Measurements from ENCODE around the gene ACOX3. TPM values are rescaled to one million over a fixed set of nuclear protein-coding genes. Genes with fewer than 3 reads are reported as not detected.

The ACOX3 gene
- total and polyA plus RNA-seq, 10 of the 15 experiments (the other 5 are each of a cell fraction or from before 2014, with no cell fraction given), result 2.0 to 24.5 (median 14.0) TPM

DNA sequence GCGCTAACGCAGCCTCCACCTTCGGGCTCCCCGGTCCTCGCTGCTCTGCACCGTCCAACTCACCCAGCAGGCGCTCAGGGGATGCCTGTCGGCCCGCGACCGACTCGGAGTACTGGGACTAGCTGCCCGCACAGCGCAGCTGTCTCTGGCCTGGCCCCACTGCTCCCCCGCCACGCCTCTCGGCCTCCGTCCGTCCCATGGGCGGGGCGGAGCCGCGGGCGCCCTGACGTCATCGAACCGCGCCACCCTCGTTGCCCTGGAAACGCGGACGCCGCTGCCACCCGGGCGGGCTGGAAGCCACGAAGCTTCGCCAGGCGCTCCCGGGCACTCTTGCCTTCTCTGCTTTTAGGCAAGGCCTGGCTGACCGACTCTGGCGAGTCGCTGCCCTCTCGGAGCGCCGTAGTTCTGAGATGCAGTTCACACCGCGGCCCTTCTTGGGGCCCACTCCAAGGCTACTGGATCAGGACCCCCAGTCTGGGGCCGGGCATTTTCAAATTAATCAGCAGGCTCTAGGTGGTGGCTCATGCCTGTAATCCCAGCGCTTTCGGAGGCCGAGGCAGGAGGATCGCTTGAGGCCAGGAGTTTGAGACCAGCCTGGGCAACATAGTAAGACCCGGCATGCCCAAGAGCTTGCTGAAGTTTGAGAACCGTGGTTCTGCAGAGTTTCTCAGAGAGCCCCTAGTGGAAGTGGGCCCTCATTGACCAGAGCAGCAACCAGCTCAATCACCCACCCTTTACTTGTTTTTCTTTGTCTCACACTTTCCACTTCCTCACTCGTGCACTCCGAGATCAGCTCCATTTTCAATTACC is 12.0 kb downstream of the ACOX3 start:
- 2% methylated on average over 55 of the region's 56 CpGs for WGBS (ENCODE audit: insufficient coverage, insufficient replicate concordance, low lambda C conversion rate, missing lambda C conversion rate)
- H3K9me3 ChIP-seq (replicated peaks; ENCODE audit: control insufficient read depth, insufficient read depth, low read length), result no peaks in the 10 kb centered on the region
- ChIA-PET POLR2A (interaction anchor here (0.7 to 2.5 kb wide), 3 partner anchors 9 to 270 kb away, joined by 3 to 11 read pairs (median 3); partner anchors contain the start of genes ABLIM2, ACOX3 and TRMT44), RAD21 (ENCODE audit: unreplicated experiment) (interaction anchor here (1.2 to 1.7 kb wide), 5 partner anchors 9 to 252 kb away, joined by 3 to 9 read pairs (median 5); partner anchors contain the start of genes ACOX3 and TRMT44), CTCF (interaction anchor here (0.7 to 1.1 kb wide), 4 partner anchors 8 to 26 kb away, joined by 3 read pairs; no protein-coding TSS in a partner anchor), SMC1A (ENCODE audit: uncharacterized antibody, unreplicated experiment) (interaction anchor here (0.9 to 1.8 kb wide), 5 partner anchors 9 to 37 kb away, joined by 3 to 9 read pairs (median 3); partner anchors contain the start of genes ACOX3 and TRMT44)
- no peaks in the 10 kb centered on the region for H4K20me1 ChIP-seq (ENCODE audit: control insufficient read depth, insufficient read depth)
- in situ Hi-C loops (cut with MboI) (no loop called here), intact Hi-C loops (cut with micrococcal nuclease; ENCODE audit: unreplicated experiment) (no loop called here)
- peak overlapping the region; percentile 66 for H2AFZ ChIP-seq (ENCODE audit: control insufficient read depth, low read depth, low read length)
- peak overlapping the region; percentile 71 for H3K4me3 ChIP-seq
- H3K27me3 ChIP-seq (replicated peaks in 1 of 2; ENCODE audit: control insufficient read depth in 2 of 2, insufficient read depth in 2 of 2, low read length in 1 of 2), result no peaks in the 10 kb centered on the region
- peak overlapping the region; percentile 87 for H3K4me2 ChIP-seq (ENCODE audit: control insufficient read depth, insufficient read depth)
- ATAC-seq, result peak; percentile 98
- H3K79me2 ChIP-seq (ENCODE audit: control insufficient read depth, insufficient read depth, low read length), result peaks cover 4% of the 10 kb centered on the region
- peaks cover 5% of the 10 kb centered on the region for H3K4me1 ChIP-seq (ENCODE audit: control insufficient read depth, insufficient read depth, low read length)
- no peaks in the 10 kb centered on the region; a peak in 1 of 4 replicates for H3K36me3 ChIP-seq (ENCODE audit: control insufficient read depth in 2 of 2, insufficient read depth in 2 of 2, low read length in 1 of 2)
- peak; percentile 41 for DNase-seq (ENCODE audit: low read depth, low spot score)
- peak overlapping the region; percentile 64 for H3K27ac ChIP-seq (ENCODE audit: control insufficient read depth, insufficient read depth)
- no TSS peak for BruUV-seq (replicated peaks)
- peak overlapping the region; percentile 55 for H3K9ac ChIP-seq (ENCODE audit: control insufficient read depth, insufficient read depth, low read length)
- FAIRE-seq, result peak; percentile 35
- TF ChIP-seq, protein P1, sequence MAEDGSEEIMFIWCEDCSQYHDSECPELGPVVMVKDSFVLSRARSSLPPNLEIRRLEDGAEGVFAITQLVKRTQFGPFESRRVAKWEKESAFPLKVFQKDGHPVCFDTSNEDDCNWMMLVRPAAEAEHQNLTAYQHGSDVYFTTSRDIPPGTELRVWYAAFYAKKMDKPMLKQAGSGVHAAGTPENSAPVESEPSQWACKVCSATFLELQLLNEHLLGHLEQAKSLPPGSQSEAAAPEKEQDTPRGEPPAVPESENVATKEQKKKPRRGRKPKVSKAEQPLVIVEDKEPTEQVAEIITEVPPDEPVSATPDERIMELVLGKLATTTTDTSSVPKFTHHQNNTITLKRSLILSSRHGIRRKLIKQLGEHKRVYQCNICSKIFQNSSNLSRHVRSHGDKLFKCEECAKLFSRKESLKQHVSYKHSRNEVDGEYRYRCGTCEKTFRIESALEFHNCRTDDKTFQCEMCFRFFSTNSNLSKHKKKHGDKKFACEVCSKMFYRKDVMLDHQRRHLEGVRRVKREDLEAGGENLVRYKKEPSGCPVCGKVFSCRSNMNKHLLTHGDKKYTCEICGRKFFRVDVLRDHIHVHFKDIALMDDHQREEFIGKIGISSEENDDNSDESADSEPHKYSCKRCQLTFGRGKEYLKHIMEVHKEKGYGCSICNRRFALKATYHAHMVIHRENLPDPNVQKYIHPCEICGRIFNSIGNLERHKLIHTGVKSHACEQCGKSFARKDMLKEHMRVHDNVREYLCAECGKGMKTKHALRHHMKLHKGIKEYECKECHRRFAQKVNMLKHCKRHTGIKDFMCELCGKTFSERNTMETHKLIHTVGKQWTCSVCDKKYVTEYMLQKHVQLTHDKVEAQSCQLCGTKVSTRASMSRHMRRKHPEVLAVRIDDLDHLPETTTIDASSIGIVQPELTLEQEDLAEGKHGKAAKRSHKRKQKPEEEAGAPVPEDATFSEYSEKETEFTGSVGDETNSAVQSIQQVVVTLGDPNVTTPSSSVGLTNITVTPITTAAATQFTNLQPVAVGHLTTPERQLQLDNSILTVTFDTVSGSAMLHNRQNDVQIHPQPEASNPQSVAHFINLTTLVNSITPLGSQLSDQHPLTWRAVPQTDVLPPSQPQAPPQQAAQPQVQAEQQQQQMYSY (CRISPR knock-in tag; IDR thresholded peaks at IDR 0.05), result no peak
- TF ChIP-seq, protein P2, sequence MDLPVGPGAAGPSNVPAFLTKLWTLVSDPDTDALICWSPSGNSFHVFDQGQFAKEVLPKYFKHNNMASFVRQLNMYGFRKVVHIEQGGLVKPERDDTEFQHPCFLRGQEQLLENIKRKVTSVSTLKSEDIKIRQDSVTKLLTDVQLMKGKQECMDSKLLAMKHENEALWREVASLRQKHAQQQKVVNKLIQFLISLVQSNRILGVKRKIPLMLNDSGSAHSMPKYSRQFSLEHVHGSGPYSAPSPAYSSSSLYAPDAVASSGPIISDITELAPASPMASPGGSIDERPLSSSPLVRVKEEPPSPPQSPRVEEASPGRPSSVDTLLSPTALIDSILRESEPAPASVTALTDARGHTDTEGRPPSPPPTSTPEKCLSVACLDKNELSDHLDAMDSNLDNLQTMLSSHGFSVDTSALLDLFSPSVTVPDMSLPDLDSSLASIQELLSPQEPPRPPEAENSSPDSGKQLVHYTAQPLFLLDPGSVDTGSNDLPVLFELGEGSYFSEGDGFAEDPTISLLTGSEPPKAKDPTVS (IDR thresholded peaks at IDR 0.05; ENCODE audit: low read depth, low read length), result no peak
- TF ChIP-seq CREM (IDR thresholded peaks at IDR 0.05; ENCODE audit: low read depth), result peak; percentile 99
- TF ChIP-seq, protein P3, sequence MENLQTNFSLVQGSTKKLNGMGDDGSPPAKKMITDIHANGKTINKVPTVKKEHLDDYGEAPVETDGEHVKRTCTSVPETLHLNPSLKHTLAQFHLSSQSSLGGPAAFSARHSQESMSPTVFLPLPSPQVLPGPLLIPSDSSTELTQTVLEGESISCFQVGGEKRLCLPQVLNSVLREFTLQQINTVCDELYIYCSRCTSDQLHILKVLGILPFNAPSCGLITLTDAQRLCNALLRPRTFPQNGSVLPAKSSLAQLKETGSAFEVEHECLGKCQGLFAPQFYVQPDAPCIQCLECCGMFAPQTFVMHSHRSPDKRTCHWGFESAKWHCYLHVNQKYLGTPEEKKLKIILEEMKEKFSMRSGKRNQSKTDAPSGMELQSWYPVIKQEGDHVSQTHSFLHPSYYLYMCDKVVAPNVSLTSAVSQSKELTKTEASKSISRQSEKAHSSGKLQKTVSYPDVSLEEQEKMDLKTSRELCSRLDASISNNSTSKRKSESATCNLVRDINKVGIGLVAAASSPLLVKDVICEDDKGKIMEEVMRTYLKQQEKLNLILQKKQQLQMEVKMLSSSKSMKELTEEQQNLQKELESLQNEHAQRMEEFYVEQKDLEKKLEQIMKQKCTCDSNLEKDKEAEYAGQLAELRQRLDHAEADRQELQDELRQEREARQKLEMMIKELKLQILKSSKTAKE (IDR thresholded peaks at IDR 0.05; ENCODE audit: low read depth, poor library complexity, severe bottlenecking), result no peak
- TF ChIP-seq, protein P4, sequence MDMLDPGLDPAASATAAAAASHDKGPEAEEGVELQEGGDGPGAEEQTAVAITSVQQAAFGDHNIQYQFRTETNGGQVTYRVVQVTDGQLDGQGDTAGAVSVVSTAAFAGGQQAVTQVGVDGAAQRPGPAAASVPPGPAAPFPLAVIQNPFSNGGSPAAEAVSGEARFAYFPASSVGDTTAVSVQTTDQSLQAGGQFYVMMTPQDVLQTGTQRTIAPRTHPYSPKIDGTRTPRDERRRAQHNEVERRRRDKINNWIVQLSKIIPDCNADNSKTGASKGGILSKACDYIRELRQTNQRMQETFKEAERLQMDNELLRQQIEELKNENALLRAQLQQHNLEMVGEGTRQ (IDR thresholded peaks at IDR 0.05; ENCODE audit: borderline replicate concordance, low read depth, low read length), result no peak
- TF ChIP-seq, protein P5, sequence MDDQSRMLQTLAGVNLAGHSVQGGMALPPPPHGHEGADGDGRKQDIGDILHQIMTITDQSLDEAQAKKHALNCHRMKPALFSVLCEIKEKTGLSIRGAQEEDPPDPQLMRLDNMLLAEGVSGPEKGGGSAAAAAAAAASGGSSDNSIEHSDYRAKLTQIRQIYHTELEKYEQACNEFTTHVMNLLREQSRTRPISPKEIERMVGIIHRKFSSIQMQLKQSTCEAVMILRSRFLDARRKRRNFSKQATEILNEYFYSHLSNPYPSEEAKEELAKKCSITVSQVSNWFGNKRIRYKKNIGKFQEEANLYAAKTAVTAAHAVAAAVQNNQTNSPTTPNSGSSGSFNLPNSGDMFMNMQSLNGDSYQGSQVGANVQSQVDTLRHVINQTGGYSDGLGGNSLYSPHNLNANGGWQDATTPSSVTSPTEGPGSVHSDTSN (IDR thresholded peaks at IDR 0.05; ENCODE audit: insufficient replicate concordance, low read depth, low read length), result no peak
